Bronchial epithelial cell (primary cell): Measurements from ENCODE around the gene MOB4. TPM values are rescaled to one million over a fixed set of nuclear protein-coding genes. Genes with fewer than 3 reads are reported as not detected.
A peak's percentile ranks its signal among the peaks of the same experiment; 100 is the strongest.
"Not testable (repeated sequence)": the region's sequence is repeated elsewhere in the genome, so short reads cannot be mapped to it uniquely, and the experiment has no call there.

Source experiments
- DNase-seq: peaks from one replicate; pipeline ENCODE4 v3.0.0-alpha.2; 2010; ENCODE audit warnings: low read depth
- FAIRE-seq: peaks from 2 replicates; lab custom pipeline; 2011; peaks lifted over from hg19 to GRCh38; lab: Jason Lieb, UNC
- H3K27me3 ChIP-seq: 2 replicates; pipeline ENCODE4 v1.5.1; 2011; ENCODE audit warnings: low read length; ENCODE audit not compliant: control insufficient read depth, insufficient read depth
- H3K36me3 ChIP-seq: 2 replicates; pipeline ENCODE4 v1.5.1; 2011; ENCODE audit warnings: low read length; ENCODE audit not compliant: control insufficient read depth, insufficient read depth
- H3K4me3 ChIP-seq: 2 replicates; pipeline ENCODE4 v1.5.1; 2011; ENCODE audit warnings: mild to moderate bottlenecking, low read depth, low read length, control low read depth
- total RNA-seq: library from RNA; depleted of rRNA; stranded (reverse); fragments of >200 nt; gene quantifications from 2 replicates; pipeline ENCODE4 v1.2.1, GENCODE V29; 2014
- TF ChIP-seq, protein P1 (sequence below): IDR thresholded peaks from 2 replicates; pipeline ENCODE4 v1.5.1; 2011; ENCODE audit warnings: mild to moderate bottlenecking, moderate library complexity, low read length, control low read depth, inconsistent platforms; ENCODE audit not compliant: insufficient read depth, severe bottlenecking

The MOB4 gene
- total RNA-seq, 1 donor from 2014 or later: 15.0 TPM

DNA sequence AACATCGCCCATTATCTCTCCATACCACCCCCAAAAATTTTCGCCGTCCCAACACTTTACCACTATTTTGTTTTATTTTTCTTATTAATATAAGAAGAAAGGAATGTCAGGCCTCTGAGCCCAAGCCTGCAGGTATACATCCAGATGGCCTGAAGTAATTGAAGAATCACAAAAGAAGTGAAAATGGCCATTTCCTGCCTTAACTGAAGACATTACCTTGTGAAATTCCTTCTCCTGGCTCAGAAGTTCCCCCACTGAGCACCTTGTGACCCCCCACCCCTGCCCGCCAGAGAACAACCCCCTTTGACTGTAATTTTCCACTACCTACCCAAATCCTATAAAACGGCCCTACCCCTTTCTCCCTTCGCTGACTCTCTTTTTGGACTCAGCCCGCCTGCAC is 71.4 kb downstream of the MOB4 start:
- FAIRE-seq, H3K27me3 ChIP-seq, H3K36me3 ChIP-seq, DNase-seq, H3K4me3 ChIP-seq: not testable (repeated sequence)

DNA sequence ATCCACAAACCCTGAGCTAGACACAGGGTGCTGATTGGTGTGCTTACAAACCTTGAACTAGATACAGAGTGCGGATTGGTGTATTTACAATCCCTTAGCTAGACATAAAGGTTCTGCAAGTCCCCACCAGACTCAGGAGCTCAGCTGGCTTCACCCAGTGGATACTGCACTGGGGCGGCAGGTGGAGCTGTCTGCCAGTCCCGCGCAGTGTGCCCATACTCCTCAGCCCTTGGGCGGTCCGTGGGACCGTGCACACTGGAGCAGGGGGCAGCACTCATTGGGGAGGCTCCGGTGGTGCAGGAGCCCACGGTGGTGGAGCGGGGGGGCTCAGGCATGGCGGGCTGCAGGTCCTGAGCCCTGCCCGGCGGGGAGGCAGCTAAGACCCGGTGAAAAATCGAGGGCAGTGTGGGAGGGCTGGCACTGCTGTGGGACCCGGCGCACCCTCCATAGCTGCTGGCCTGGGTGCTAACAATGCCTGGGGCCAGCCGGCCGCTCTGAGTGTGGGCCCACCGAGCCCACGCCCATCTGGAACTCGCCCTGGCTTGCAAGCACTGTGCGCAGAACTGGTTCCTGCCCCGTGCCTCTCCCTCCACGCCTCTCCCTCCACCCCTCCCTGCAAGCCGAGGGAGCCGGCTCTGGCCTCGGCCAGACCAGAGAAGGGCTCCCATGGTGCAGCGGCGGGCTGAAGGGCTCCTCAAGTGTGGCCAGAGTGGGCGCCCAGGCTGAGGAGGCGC is 75.6 kb downstream of the MOB4 start:
- H3K27me3 ChIP-seq: no peaks in the 10 kb centered on the region
- DNase-seq (no peak), FAIRE-seq (no peak)
- no peaks in the 10 kb centered on the region for H3K36me3 ChIP-seq
- TF ChIP-seq, protein P1, sequence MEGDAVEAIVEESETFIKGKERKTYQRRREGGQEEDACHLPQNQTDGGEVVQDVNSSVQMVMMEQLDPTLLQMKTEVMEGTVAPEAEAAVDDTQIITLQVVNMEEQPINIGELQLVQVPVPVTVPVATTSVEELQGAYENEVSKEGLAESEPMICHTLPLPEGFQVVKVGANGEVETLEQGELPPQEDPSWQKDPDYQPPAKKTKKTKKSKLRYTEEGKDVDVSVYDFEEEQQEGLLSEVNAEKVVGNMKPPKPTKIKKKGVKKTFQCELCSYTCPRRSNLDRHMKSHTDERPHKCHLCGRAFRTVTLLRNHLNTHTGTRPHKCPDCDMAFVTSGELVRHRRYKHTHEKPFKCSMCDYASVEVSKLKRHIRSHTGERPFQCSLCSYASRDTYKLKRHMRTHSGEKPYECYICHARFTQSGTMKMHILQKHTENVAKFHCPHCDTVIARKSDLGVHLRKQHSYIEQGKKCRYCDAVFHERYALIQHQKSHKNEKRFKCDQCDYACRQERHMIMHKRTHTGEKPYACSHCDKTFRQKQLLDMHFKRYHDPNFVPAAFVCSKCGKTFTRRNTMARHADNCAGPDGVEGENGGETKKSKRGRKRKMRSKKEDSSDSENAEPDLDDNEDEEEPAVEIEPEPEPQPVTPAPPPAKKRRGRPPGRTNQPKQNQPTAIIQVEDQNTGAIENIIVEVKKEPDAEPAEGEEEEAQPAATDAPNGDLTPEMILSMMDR: no peak
- H3K4me3 ChIP-seq: no peak overlapping the region

DNA sequence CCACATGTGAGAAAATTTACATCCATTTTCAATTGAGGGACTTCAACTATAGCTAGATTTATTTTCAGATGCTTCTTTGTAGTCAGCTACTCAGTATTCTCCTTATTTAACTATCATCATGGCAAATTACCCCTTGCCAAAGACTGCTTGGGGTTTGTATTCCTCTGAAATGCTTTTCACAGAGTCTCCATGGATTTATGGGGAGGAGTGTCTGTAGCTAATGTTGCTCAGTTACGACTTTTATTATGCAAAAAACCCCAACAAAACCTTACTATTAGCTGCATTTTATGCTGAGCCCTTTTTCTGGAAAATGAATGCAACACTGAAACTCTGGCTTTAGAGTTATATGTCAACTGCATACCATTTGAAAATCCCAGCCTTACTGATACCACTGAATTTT is 80.9 kb downstream of the MOB4 start:
- Histone ChIP-seq H3K4me3 (no peak overlapping the region), H3K27me3 (no peaks in the 10 kb centered on the region), H3K36me3 (no peaks in the 10 kb centered on the region)
- TF ChIP-seq, protein P1: no peak
- FAIRE-seq (no peak), DNase-seq (no peak)

DNA sequence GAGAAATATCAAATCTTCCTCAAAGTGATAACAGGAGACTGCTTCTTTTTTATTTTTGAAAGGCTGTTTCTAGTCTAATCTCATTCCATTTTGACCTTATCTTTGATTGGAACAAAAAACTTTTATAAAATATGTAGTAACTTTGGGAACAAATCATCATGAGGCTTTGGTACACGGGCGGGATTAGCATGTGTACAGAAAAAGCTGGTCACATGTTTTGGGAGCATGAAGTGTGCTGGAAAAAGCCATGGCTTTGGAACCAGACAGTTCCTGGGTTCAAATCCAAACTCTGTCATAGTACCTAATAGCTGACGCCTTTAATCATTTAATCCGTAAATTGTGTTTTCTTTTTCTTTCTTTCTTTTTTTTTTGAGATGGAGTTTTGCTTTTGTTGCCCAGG is 81.3 kb downstream of the MOB4 start:
- TF ChIP-seq, protein P1: no peak
- Histone ChIP-seq H3K4me3 (no peak overlapping the region), H3K27me3 (no peaks in the 10 kb centered on the region), H3K36me3 (no peaks in the 10 kb centered on the region)
- DNase-seq: no peak
- no peak for FAIRE-seq

DNA sequence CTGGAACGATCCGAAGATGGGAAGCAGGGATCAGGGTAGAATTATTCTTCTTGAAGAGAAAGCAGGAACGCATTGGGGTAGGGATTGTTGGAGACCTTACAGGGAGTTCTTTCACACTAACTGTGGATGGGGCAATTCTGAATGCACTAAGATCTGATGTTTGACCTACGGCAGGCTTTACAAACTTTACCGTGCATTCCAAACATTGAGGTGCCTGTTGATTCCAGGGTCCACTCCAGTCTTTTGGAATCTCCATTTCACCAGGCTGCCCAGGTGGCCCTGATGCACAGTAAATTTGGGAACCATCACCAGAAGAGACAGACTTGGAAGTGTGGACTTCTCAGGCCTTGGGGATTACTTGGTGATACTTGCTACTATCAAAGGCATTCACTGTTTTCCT is 82.6 kb downstream of the MOB4 start:
- no peak for DNase-seq
- no peak for FAIRE-seq
- H3K27me3 ChIP-seq: no peaks in the 10 kb centered on the region
- TF ChIP-seq, protein P1: no peak
- no peak overlapping the region for H3K4me3 ChIP-seq
- H3K36me3 ChIP-seq: no peaks in the 10 kb centered on the region

DNA sequence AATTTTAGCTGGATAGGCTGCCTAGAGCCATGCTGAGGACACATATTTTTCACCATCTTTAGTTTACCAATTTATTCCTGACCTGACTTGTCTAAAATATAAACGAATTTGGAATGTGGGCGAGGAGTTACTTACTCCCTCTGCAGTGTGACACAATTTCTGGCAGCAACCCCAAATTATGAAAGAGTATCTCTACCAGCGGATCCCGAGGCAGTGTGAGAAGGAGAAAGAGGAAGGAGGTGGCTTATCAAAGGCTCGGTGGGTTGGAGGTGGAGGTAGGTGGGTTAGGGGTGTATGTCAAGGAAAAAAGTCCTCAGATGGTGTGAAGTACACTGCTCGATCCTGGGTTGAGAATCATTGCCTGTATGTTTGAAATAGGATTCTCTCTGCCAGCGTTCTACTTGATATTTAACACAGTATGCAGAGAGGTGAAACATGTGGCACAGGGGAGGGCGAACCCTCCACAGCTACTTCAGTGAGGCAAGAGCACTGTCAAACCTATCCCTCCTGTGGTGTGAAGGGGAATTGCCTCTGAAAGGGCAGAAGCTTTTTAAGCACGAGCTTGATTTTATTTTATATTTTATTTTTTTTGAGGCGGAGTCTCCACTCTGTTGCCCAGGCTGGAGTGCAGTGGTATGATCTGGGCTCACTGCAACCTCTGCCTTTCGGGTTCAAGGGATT is 83.6 kb downstream of the MOB4 start:
- TF ChIP-seq, protein P1: peak; percentile 55
- DNase-seq (peak; percentile 80), FAIRE-seq (no peak)
- Histone ChIP-seq H3K27me3 (no peaks in the 10 kb centered on the region), H3K36me3 (no peaks in the 10 kb centered on the region), H3K4me3 (no peak overlapping the region)
